ENCODE results near the gene AKTIP.

DNA sequence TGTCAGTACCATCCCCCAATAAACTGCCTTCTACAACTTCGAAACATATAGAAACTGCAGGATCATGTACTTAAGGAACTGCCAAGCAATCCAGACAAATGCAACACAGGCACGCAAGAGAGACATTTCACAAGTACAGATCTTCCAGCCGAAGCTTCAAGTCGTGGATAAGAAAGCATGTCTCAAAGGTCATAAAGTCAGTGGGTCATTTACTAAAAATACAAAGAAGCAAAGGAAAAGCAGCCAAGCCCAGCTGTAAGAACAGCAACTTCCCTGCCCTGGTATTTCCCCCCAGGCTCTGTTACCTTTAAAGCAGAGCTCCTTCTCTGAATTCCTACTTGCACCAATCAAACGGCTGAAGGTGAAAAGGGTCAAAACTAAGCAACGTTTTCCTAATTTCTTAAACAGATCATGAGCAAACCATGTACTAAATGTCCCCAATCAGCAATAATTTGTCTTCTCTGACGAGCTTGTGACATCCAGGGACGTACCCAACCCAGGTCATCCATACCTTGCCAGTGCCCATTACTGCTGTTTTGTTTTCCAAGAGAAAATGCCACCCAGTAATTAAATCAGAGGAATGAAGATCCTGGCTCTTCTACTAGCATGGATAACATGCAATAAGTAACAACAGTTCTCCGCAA lies 1.7 kb downstream of the AKTIP start:
- TF ChIP-seq SIN3A (IDR thresholded peaks at IDR 0.05; ENCODE audit: borderline replicate concordance, insufficient read depth, low read length) (no peak), TAF1 (IDR thresholded peaks at IDR 0.05; ENCODE audit: borderline replicate concordance, insufficient read depth, low read length) (no peak)

Data from PFSK-1 (cell line).